H9 (cell line): Measurements from ENCODE around the gene PDXP. TPM values are rescaled to one million over a fixed set of nuclear protein-coding genes. Genes with fewer than 3 reads are reported as not detected.

ENCODE experiments used
- DNase-seq: peaks from one replicate; pipeline ENCODE4 v3.0.0-alpha.2; 2017
- H2AFZ ChIP-seq: one replicate; pipeline ENCODE4 v1.6.1; 2013; ENCODE audit warnings: mild to moderate bottlenecking, low read length, control low read depth, moderate library complexity
- H2AK5ac ChIP-seq: 2 replicates; pipeline ENCODE4 v1.6.1; 2013; ENCODE audit warnings: low read length, control low read depth, mixed read lengths; ENCODE audit not compliant: insufficient read length
- H2BK120ac ChIP-seq: one replicate; pipeline ENCODE4 v1.6.1; 2013; ENCODE audit warnings: low read depth, mild to moderate bottlenecking, low read length, control low read depth, inconsistent platforms; ENCODE audit not compliant: poor library complexity, severe bottlenecking
- H2BK12ac ChIP-seq: 2 replicates; pipeline ENCODE4 v1.6.1; 2013; ENCODE audit warnings: low read length, control low read depth, mixed read lengths, low read depth; ENCODE audit not compliant: insufficient read length
- H2BK15ac ChIP-seq: 2 replicates; pipeline ENCODE4 v1.6.1; 2013; ENCODE audit warnings: low read depth, low read length, control low read depth
- H2BK20ac ChIP-seq: one replicate; pipeline ENCODE4 v1.6.1; 2013; ENCODE audit warnings: low read depth, mild to moderate bottlenecking, low read length, control low read depth, inconsistent platforms; ENCODE audit not compliant: poor library complexity, severe bottlenecking
- H2BK5ac ChIP-seq: 2 replicates; pipeline ENCODE4 v1.6.1; 2013; ENCODE audit warnings: low read length, control low read depth, mixed read lengths; ENCODE audit not compliant: insufficient read length
- H3K14ac ChIP-seq: 2 replicates; pipeline ENCODE4 v1.6.1; 2013; ENCODE audit warnings: low read length, control low read depth; ENCODE audit not compliant: insufficient read depth
- H3K18ac ChIP-seq: 2 replicates; pipeline ENCODE4 v1.6.1; 2013; ENCODE audit warnings: low read depth, mild to moderate bottlenecking, mixed read lengths, low read length, control low read depth; ENCODE audit not compliant: insufficient read length
- H3K23ac ChIP-seq: 2 replicates; pipeline ENCODE4 v1.6.1; 2013; ENCODE audit warnings: low read length, control low read depth, mixed read lengths, low read depth; ENCODE audit not compliant: insufficient read length
- H3K23me2 ChIP-seq: 2 replicates; pipeline ENCODE4 v1.6.1; 2013; ENCODE audit warnings: low read depth, mild to moderate bottlenecking, mixed read lengths, low read length, control low read depth; ENCODE audit not compliant: insufficient read length, poor library complexity, severe bottlenecking
- H3K27ac ChIP-seq: 2 replicates; pipeline ENCODE4 v1.5.1; 2013; ENCODE audit warnings: low read length, control low read depth, mixed read lengths, low read depth; ENCODE audit not compliant: insufficient read length
- H3K27me3 ChIP-seq: 2 replicates; pipeline ENCODE4 v1.6.1; 2013; ENCODE audit warnings: low read length, control low read depth, inconsistent platforms; ENCODE audit not compliant: insufficient read depth
- H3K4ac ChIP-seq: 2 replicates; pipeline ENCODE4 v1.6.1; 2013; ENCODE audit warnings: low read depth, mild to moderate bottlenecking, control low read depth, inconsistent platforms, low read length, moderate library complexity
- H3K4me1 ChIP-seq: 2 replicates; pipeline ENCODE4 v1.6.1; 2013; ENCODE audit warnings: low read length, control low read depth, inconsistent platforms; ENCODE audit not compliant: insufficient read depth
- H3K4me2 ChIP-seq: 2 replicates; pipeline ENCODE4 v1.6.1; 2013; ENCODE audit warnings: low read length, control low read depth, mixed read lengths; ENCODE audit not compliant: insufficient read length, insufficient read depth
- H3K56ac ChIP-seq: 2 replicates; pipeline ENCODE4 v1.6.1; 2013; ENCODE audit warnings: low read depth, mild to moderate bottlenecking, mixed read lengths, low read length, control low read depth; ENCODE audit not compliant: insufficient read length
- H3K79me1 ChIP-seq: 2 replicates; pipeline ENCODE4 v1.6.1; 2013; ENCODE audit warnings: low read depth, mild to moderate bottlenecking, moderate library complexity, low read length, control low read depth, inconsistent platforms; ENCODE audit not compliant: insufficient read depth, poor library complexity, severe bottlenecking
- H3K79me2 ChIP-seq: 2 replicates; pipeline ENCODE4 v1.6.1; 2013; ENCODE audit warnings: low read length, control low read depth, inconsistent platforms; ENCODE audit not compliant: insufficient read depth
- H3K9ac ChIP-seq: 2 replicates; pipeline ENCODE4 v1.6.1; 2013; ENCODE audit warnings: low read length, control low read depth, mixed read lengths; ENCODE audit not compliant: insufficient read length; ENCODE audit errors: extremely low read depth
- H3K9me3 ChIP-seq: one replicate; pipeline ENCODE4 v1.6.1; 2013; ENCODE audit warnings: low read depth, low read length, inconsistent platforms; ENCODE audit not compliant: control insufficient read depth
- H3T11ph ChIP-seq: one replicate; pipeline ENCODE4 v1.6.1; 2013; ENCODE audit warnings: mild to moderate bottlenecking, low read length, control low read depth, inconsistent platforms
- H4K20me1 ChIP-seq: one replicate; pipeline ENCODE4 v1.6.1; 2013; ENCODE audit not compliant: control insufficient read depth, insufficient read length, insufficient read depth
- H4K5ac ChIP-seq: 2 replicates; pipeline ENCODE4 v1.6.1; 2013; ENCODE audit warnings: low read depth, mild to moderate bottlenecking, mixed read lengths, low read length, control low read depth; ENCODE audit not compliant: insufficient read length
- H4K8ac ChIP-seq: replicated peaks from 2 replicates; pipeline ENCODE4 v1.6.1; 2013; ENCODE audit warnings: low read length, control low read depth, mixed read lengths, low read depth; ENCODE audit not compliant: insufficient read length
- H4K91ac ChIP-seq: 2 replicates; pipeline ENCODE4 v1.6.1; 2013; ENCODE audit warnings: low read depth, mild to moderate bottlenecking, moderate library complexity, mixed read lengths, low read length, control low read depth; ENCODE audit not compliant: insufficient read length
- H3K27ac Mint-ChIP-seq, 3 experiments: 2 replicates in 2 of 3; 3 replicates in 1 of 3; pipeline ENCODE4 v1.8.0; 2020 to 2021; ENCODE audit warnings: mixed read lengths in 3 of 3, mild to moderate bottlenecking in 1 of 3, moderate library complexity in 1 of 3
- H3K27me3 Mint-ChIP-seq: 2 replicates; pipeline ENCODE4 v1.8.0; 2021; ENCODE audit warnings: low read depth, mild to moderate bottlenecking, moderate library complexity, mixed read lengths
- H3K36me3 Mint-ChIP-seq, 3 experiments: 2 replicates in 2 of 3; 3 replicates in 1 of 3; pipeline ENCODE4 v1.8.0; 2020 to 2021; ENCODE audit warnings: low read depth in 3 of 3, mixed read lengths in 3 of 3; ENCODE audit not compliant: insufficient read depth in 1 of 3
- H3K4me1 Mint-ChIP-seq, 2 experiments: 2 replicates each; pipeline ENCODE4 v1.8.0; 2020; ENCODE audit warnings: mixed read lengths in 2 of 2
- H3K4me3 Mint-ChIP-seq, 2 experiments: 2 replicates in 1 of 2; 3 replicates in 1 of 2; pipeline ENCODE4 v1.8.0; 2020 to 2021; ENCODE audit warnings: mild to moderate bottlenecking in 2 of 2, mixed read lengths in 2 of 2, moderate library complexity in 1 of 2
- H3K9me3 Mint-ChIP-seq, 2 experiments: 2 replicates in 1 of 2; 3 replicates in 1 of 2; pipeline ENCODE4 v1.8.0; 2020; ENCODE audit warnings: mild to moderate bottlenecking in 2 of 2, mixed read lengths in 2 of 2, moderate library complexity in 1 of 2
- CTCF ChIP-seq: fragments of 200-600 bp; sonication (generic); conservative IDR thresholded peaks from 3 replicates; pipeline ENCODE4 v1.8.0; 2021; ENCODE audit warnings: antibody characterized with exemption, mild to moderate bottlenecking
- WGBS: extraction: QIAGEN DNeasy Blood & Tissue Kit; methylation state at CpG from one replicate; pipeline ENCODE4 v1.1.7; 2013; ENCODE audit warnings: missing lambda C conversion rate, low lambda C conversion rate, mixed read lengths; ENCODE audit not compliant: insufficient read length; ENCODE audit errors: extremely low coverage; 5-methylcytosine and 5-hydroxymethylcytosine counted together
- total RNA-seq: library from RNA; stranded (reverse); gene quantifications from 2 replicates; pipeline ENCODE4 v1.2.1, GENCODE V29; 2021

PDXP gene
- total RNA-seq, 1 experiment from 2014 or later, result 41.0 TPM

GRCh38 chr22:37681001-37681424 is 22.5 kb downstream of the PDXP start:
- no peak overlapping the region for H4K5ac ChIP-seq
- H3K27me3 ChIP-seq, result no peaks in the 10 kb centered on the region
- no peak overlapping the region for H3K18ac ChIP-seq
- Mint-ChIP-seq H3K27ac (no peak overlapping the region), H3K4me3 (no peak overlapping the region), H3K4me1 (peaks cover 7 to 17% of the 10 kb centered on the region in 2 experiments), H3K36me3 (no peaks in the 10 kb centered on the region; a peak in 1 of 7 replicates), H3K9me3 (no peaks in the 10 kb centered on the region), H3K27me3 (peaks cover 4% of the 10 kb centered on the region)
- H3K27ac ChIP-seq, result no peak overlapping the region
- H2BK120ac ChIP-seq, result no peak overlapping the region
- H3K4me1 ChIP-seq, result no peaks in the 10 kb centered on the region
- DNase-seq, result no peak
- no peak overlapping the region for H3K23ac ChIP-seq
- H3T11ph ChIP-seq, result no peak overlapping the region
- no peak overlapping the region for H2BK20ac ChIP-seq
- no peak overlapping the region for H2BK5ac ChIP-seq
- H2AK5ac ChIP-seq, result no peak overlapping the region
- no peaks in the 10 kb centered on the region for H4K20me1 ChIP-seq
- H3K79me2 ChIP-seq, result no peaks in the 10 kb centered on the region
- no peak overlapping the region for H2BK12ac ChIP-seq
- H3K4ac ChIP-seq, result no peak overlapping the region
- no peak overlapping the region for H3K9ac ChIP-seq
- no peak overlapping the region for H4K8ac ChIP-seq
- no peak overlapping the region for H4K91ac ChIP-seq
- no peaks in the 10 kb centered on the region for H3K79me1 ChIP-seq
- H2BK15ac ChIP-seq, result no peak overlapping the region
- WGBS, result no CpG with 5 or more reads among the region's 2 CpGs
- TF ChIP-seq CTCF, result no peak
- H3K56ac ChIP-seq, result no peak overlapping the region
- no peak overlapping the region for H3K4me2 ChIP-seq
- H2AFZ ChIP-seq, result no peak overlapping the region
- peaks cover 5% of the 10 kb centered on the region for H3K23me2 ChIP-seq
- H3K14ac ChIP-seq, result no peak overlapping the region
- no peaks in the 10 kb centered on the region for H3K9me3 ChIP-seq
